ENCODE data around the gene SLC4A1. TPM values are rescaled to one million over a fixed set of nuclear protein-coding genes. Genes with fewer than 3 reads are reported as not detected.

The SLC4A1 gene
- total and polyA plus RNA-seq, 2 donors (not counting 3 experiments of a cell fraction or from before 2014, with no cell fraction given), result not detected

DNA sequence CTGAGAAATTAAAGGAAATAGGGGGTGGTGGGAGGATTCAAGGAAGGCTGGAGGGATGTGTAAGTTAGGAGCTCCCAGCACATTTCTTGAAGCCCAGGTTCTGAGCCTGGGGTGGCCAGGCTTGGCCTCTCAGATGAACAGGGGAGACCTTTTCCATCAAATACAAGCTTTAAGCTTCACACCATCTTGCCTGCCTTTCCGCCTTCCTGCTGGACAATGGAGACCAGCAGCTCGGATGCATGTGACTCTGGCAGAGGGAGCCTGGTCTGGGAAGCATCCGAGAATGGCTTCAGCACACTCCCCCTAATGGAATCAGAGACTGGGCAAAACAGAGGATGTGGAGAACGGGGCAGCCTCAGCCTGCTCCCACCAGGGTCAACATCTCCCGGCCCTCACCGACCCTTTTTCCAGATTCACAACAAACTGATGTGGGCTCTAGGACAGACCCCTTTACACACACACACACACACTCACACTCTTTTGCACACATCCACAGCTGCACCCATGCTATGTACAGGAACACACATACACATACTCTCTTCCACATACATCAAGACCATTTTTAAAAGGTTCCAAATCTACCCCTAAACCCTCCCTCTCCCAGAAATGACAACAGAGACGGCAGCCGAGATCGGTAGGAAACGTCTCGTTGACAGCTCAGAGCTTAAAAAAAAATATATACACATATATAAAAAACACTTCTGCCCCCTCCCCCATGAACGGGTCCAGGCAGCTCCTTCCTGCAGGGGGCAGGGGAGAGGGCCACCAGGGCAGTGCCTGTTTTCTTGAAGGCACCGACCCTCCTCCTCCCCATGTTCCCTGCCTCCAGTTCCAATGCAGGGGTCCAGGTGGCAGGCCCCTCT is 61.7 kb downstream of the SLC4A1 start:
- TF ChIP-seq, protein P1, sequence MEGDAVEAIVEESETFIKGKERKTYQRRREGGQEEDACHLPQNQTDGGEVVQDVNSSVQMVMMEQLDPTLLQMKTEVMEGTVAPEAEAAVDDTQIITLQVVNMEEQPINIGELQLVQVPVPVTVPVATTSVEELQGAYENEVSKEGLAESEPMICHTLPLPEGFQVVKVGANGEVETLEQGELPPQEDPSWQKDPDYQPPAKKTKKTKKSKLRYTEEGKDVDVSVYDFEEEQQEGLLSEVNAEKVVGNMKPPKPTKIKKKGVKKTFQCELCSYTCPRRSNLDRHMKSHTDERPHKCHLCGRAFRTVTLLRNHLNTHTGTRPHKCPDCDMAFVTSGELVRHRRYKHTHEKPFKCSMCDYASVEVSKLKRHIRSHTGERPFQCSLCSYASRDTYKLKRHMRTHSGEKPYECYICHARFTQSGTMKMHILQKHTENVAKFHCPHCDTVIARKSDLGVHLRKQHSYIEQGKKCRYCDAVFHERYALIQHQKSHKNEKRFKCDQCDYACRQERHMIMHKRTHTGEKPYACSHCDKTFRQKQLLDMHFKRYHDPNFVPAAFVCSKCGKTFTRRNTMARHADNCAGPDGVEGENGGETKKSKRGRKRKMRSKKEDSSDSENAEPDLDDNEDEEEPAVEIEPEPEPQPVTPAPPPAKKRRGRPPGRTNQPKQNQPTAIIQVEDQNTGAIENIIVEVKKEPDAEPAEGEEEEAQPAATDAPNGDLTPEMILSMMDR (IDR thresholded peaks at IDR 0.05; ENCODE audit: extremely low read depth in 1 of 2, insufficient read depth in 1 of 2, low read depth in 1 of 2, low read length in 2 of 2), result peak in 1 of 2 donors; percentile 17
- TF ChIP-seq, protein P2, sequence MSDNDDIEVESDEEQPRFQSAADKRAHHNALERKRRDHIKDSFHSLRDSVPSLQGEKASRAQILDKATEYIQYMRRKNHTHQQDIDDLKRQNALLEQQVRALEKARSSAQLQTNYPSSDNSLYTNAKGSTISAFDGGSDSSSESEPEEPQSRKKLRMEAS (IDR thresholded peaks at IDR 0.05; ENCODE audit: insufficient read depth, insufficient read length), result no peak
- FAIRE-seq (no peak), DNase-seq (ENCODE audit: low read depth, low spot score) (no peak)
- no peaks in the 10 kb centered on the region for H3K27me3 ChIP-seq (ENCODE audit: control insufficient read depth in 2 of 2, insufficient read depth in 2 of 2, low read length in 2 of 2)
- H3K9me3 ChIP-seq (replicated peaks; ENCODE audit: control insufficient read depth, insufficient read depth, low read length), result no peaks in the 10 kb centered on the region
- no peak overlapping the region for H3K9ac ChIP-seq (replicated peaks; ENCODE audit: extremely low read depth, insufficient read depth, low read length)
- H3K79me2 ChIP-seq (ENCODE audit: control insufficient read depth, insufficient read depth, low read length), result no peaks in the 10 kb centered on the region
- H3K36me3 ChIP-seq (ENCODE audit: control insufficient read depth in 2 of 2, extremely low read depth in 1 of 2, insufficient read depth in 2 of 2, low read length in 2 of 2), result peaks cover 8 to 28% of the 10 kb centered on the region in 2 experiments
- no peaks in the 10 kb centered on the region for H3K9me1 ChIP-seq (replicated peaks; ENCODE audit: control insufficient read depth, extremely low read depth, insufficient read depth, low read length)
- ChIA-PET POLR2A (no interaction called here), CTCF (interaction anchor here (0.7 to 1.4 kb wide), 8 partner anchors 8 to 157 kb away, joined by 3 to 6 read pairs (median 3); partner anchors contain the start of genes FAM171A2, GRN and UBTF)
- H3K4me1 ChIP-seq (ENCODE audit: control insufficient read depth, extremely low read depth, insufficient read depth, low read length), result peaks cover 13% of the 10 kb centered on the region
- no peak overlapping the region for H2AFZ ChIP-seq (ENCODE audit: low read depth, low read length)
- dilution Hi-C loops (cut with MboI; ENCODE audit: extremely low pct_ligation_motif_present, low sequenced_read_pairs) (no loop called here), intact Hi-C loops (cut with micrococcal nuclease) (no loop called here)
- no peak overlapping the region for H3K27ac ChIP-seq (ENCODE audit: insufficient read depth, low read depth, low read length)
- BruUV-seq (replicated peaks), result no TSS peak
- H3K4me2 ChIP-seq (ENCODE audit: insufficient read depth, low read length), result no peak overlapping the region
- no peaks in the 10 kb centered on the region for H4K20me1 ChIP-seq (replicated peaks; ENCODE audit: control insufficient read depth, extremely low read depth, insufficient read depth, low read length)
- H3K4me3 ChIP-seq (replicated peaks in 1 of 3; ENCODE audit: insufficient read depth in 1 of 3, low read depth in 1 of 3, low read length in 3 of 3), result no peak overlapping the region

DNA sequence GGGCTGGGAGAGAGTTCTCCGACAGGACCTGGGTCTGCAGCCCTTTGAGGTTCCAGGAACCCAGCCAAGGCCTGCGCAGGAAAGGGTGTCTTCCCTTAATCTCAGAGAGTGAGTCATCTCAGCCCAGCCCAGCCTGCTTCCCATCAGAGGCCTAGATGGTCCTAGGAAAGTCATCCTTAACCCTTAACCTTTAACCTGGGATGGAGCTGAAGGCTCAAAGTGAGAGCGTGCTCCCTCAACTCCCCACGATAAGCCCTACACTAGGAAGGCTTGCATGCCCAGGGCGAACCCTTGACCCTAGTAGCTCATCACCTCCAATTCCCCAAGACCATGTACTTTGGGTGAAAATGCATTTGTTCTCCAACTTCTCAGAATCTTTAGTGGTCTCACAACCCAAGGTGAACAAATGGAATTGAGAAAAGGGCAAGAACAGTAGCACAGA is 63.5 kb downstream of the SLC4A1 start:
- Histone ChIP-seq H4K20me1 (replicated peaks; ENCODE audit: control insufficient read depth, extremely low read depth, insufficient read depth, low read length) (no peaks in the 10 kb centered on the region), H3K27me3 (ENCODE audit: control insufficient read depth in 2 of 2, insufficient read depth in 2 of 2, low read length in 2 of 2) (no peaks in the 10 kb centered on the region), H3K79me2 (ENCODE audit: control insufficient read depth, insufficient read depth, low read length) (no peaks in the 10 kb centered on the region), H3K9ac (replicated peaks; ENCODE audit: extremely low read depth, insufficient read depth, low read length) (no peak overlapping the region), H3K4me1 (ENCODE audit: control insufficient read depth, extremely low read depth, insufficient read depth, low read length) (peaks cover 12% of the 10 kb centered on the region), H3K36me3 (ENCODE audit: control insufficient read depth in 2 of 2, extremely low read depth in 1 of 2, insufficient read depth in 2 of 2, low read length in 2 of 2) (peaks cover 3 to 20% of the 10 kb centered on the region in 2 experiments), H3K4me2 (ENCODE audit: insufficient read depth, low read length) (no peak overlapping the region), H3K9me1 (replicated peaks; ENCODE audit: control insufficient read depth, extremely low read depth, insufficient read depth, low read length) (no peaks in the 10 kb centered on the region), H3K9me3 (replicated peaks; ENCODE audit: control insufficient read depth, insufficient read depth, low read length) (no peaks in the 10 kb centered on the region), H2AFZ (ENCODE audit: low read depth, low read length) (no peak overlapping the region), H3K27ac (ENCODE audit: insufficient read depth, low read depth, low read length) (no peak overlapping the region), H3K4me3 (replicated peaks in 1 of 3; ENCODE audit: insufficient read depth in 1 of 3, low read depth in 1 of 3, low read length in 3 of 3) (no peak overlapping the region)
- BruUV-seq (replicated peaks), result no TSS peak
- dilution Hi-C loops (cut with MboI; ENCODE audit: extremely low pct_ligation_motif_present, low sequenced_read_pairs), result no loop called here
- CTCF ChIA-PET, result interaction anchor here (0.9 to 2.4 kb wide), 16 partner anchors 12 to 319 kb away, joined by 3 to 17 read pairs (median 4); partner anchors contain the start of genes GRN and SLC25A39
- POLR2A ChIA-PET, result interaction anchor here (1.5 kb wide), 1 partner anchor 141 kb away, joined by 4 read pairs; the partner anchor contains the start of gene GRN
- peak; percentile 18 for FAIRE-seq
- no peak for TF ChIP-seq JUN (IDR thresholded peaks at IDR 0.05; ENCODE audit: borderline replicate concordance, insufficient read depth, insufficient read length, low read depth)
- peak; percentile 38 for TF ChIP-seq FOS (IDR thresholded peaks at IDR 0.05; ENCODE audit: borderline replicate concordance, insufficient read depth, low read length)
- intact Hi-C loops (cut with micrococcal nuclease), result no loop called here
- no peak for DNase-seq (ENCODE audit: low read depth, low spot score)

Measured in endothelial cell of umbilical vein (primary cell).